Lower lobe of right lung (tissue), 2 donors: ENCODE data around the gene ITPRID1. TPM values are rescaled to one million over a fixed set of nuclear protein-coding genes. Genes with fewer than 3 reads are reported as not detected.

Source experiments
- ATAC-seq, 2 donors: fragments of 200-7000 bp; cut with Tn5 transposase; one replicate each; pipeline ENCODE4 v1.9.1; 2020 to 2022; ENCODE audit warnings: mild to moderate bottlenecking in 2 of 2, moderate library complexity in 2 of 2
- DNase-seq: peaks from one replicate; pipeline ENCODE4 v3.0.0-alpha.2; 2020
- H3K27ac ChIP-seq: fragments of 200-600 bp; one replicate; pipeline ENCODE4 v1.8.0; 2022
- H3K27me3 ChIP-seq: fragments of 200-600 bp; one replicate; pipeline ENCODE4 v1.8.0; 2022; ENCODE audit warnings: low read depth
- H3K36me3 ChIP-seq: fragments of 200-600 bp; one replicate; pipeline ENCODE4 v1.8.0; 2022; ENCODE audit warnings: mild to moderate bottlenecking
- H3K4me1 ChIP-seq: fragments of 200-600 bp; one replicate; pipeline ENCODE4 v1.8.0; 2022
- H3K4me3 ChIP-seq: fragments of 200-600 bp; one replicate; pipeline ENCODE4 v1.8.0; 2022; ENCODE audit warnings: mild to moderate bottlenecking
- H3K9me3 ChIP-seq: fragments of 200-600 bp; one replicate; pipeline ENCODE4 v1.8.0; 2022
- CTCF ChIP-seq: fragments of 200-600 bp; IDR thresholded peaks from one replicate; pipeline ENCODE4 v1.8.0; 2022; ENCODE audit warnings: antibody characterized with exemption, mild to moderate bottlenecking
- intact Hi-C: fragments of 100-400 bp; cut with DNase I; formaldehyde crosslinking; loops from one replicate; pipeline ENCODE4 v1.11.0; 2022
- total RNA-seq: library from RNA; stranded (reverse); fragmentation: NEBNext Ultra II Directional; extraction: Animal tissue kit (Norgen Biotek cat#: 25700); gene quantifications from one replicate; pipeline ENCODE4 v1.2.1, GENCODE V29; 2021
- donor health status: DM: no; HTN: yes; CAD: no; lungs with severe emphysema.

Gene ITPRID1
- total RNA-seq, 1 donor from 2014 or later: 0.59 TPM

GRCh38 chr7:31583942-31584341 lies 70.1 kb downstream of the ITPRID1 start:
- intact Hi-C loops: no loop called here
- no peaks in the 10 kb centered on the region for H3K27me3 ChIP-seq
- no peaks in the 10 kb centered on the region for H3K36me3 ChIP-seq
- H3K9me3 ChIP-seq: no peaks in the 10 kb centered on the region
- no peak for TF ChIP-seq CTCF
- no peak overlapping the region for H3K27ac ChIP-seq
- no peaks in the 10 kb centered on the region for H3K4me1 ChIP-seq
- no peak overlapping the region for H3K4me3 ChIP-seq
- ATAC-seq (no peak), DNase-seq (no peak)

GRCh38 chr7:31595390-31595789 lies 81.5 kb downstream of the ITPRID1 start:
- no peak for TF ChIP-seq CTCF
- Histone ChIP-seq H3K4me3 (no peak overlapping the region), H3K27me3 (no peaks in the 10 kb centered on the region), H3K4me1 (no peaks in the 10 kb centered on the region), H3K36me3 (no peaks in the 10 kb centered on the region), H3K9me3 (peaks cover 14% of the 10 kb centered on the region), H3K27ac (no peak overlapping the region)
- ATAC-seq (no peak), DNase-seq (no peak)
- intact Hi-C loops: no loop called here

GRCh38 chr7:31602041-31602625 lies 88.2 kb downstream of the ITPRID1 start:
- intact Hi-C loops: no loop called here
- Histone ChIP-seq H3K4me3 (no peak overlapping the region), H3K36me3 (no peaks in the 10 kb centered on the region), H3K4me1 (no peaks in the 10 kb centered on the region), H3K27me3 (no peaks in the 10 kb centered on the region), H3K27ac (no peak overlapping the region), H3K9me3 (no peaks in the 10 kb centered on the region)
- no peak for TF ChIP-seq CTCF
- DNase-seq (no peak), ATAC-seq (no peak)

- Histone ChIP-seq H3K9me3 (no peaks in the 10 kb centered on the region), H3K36me3 (no peaks in the 10 kb centered on the region), H3K27ac (no peak overlapping the region), H3K27me3 (no peaks in the 10 kb centered on the region), H3K4me1 (no peaks in the 10 kb centered on the region), H3K4me3 (no peak overlapping the region)
- ATAC-seq (no peak), DNase-seq (no peak)
- no peak for TF ChIP-seq CTCF
- intact Hi-C loops: no loop called here
These were observed 89.2 kb downstream of the ITPRID1 start for GRCh38 chr7:31603046-31603445.

GRCh38 chr7:31613604-31614003 lies 99.7 kb downstream of the ITPRID1 start:
- DNase-seq (no peak), ATAC-seq (no peak)
- TF ChIP-seq CTCF: no peak
- intact Hi-C loops: no loop called here
- Histone ChIP-seq H3K27me3 (no peaks in the 10 kb centered on the region), H3K36me3 (no peaks in the 10 kb centered on the region), H3K4me3 (no peak overlapping the region), H3K9me3 (no peaks in the 10 kb centered on the region), H3K4me1 (no peaks in the 10 kb centered on the region), H3K27ac (no peak overlapping the region)
